ENCODE measurements around the gene TAC3. TPM values are rescaled to one million over a fixed set of nuclear protein-coding genes. Genes with fewer than 3 reads are reported as not detected.

Gene TAC3
- total RNA-seq, 2 experiments from 2014 or later, result not detected

- intact Hi-C loops (cut with micrococcal nuclease), result no loop called here
- ChIA-PET POLR2A (interaction anchor here (1.7 kb wide), 1 partner anchor 100 kb away, joined by 5 read pairs; no protein-coding TSS in a partner anchor), CTCF (interaction anchor here (0.8 to 13.7 kb wide), 13 partner anchors 10 to 161 kb away, joined by 3 to 206 read pairs (median 4); partner anchors contain the start of gene STAT6)
- Mint-ChIP-seq H3K9me3 (no peaks in the 10 kb centered on the region), H3K27ac (peak overlapping the region; percentile 53), H3K4me3 (peak overlapping the region; percentile 18), H3K4me1 (ENCODE audit: low read depth) (peaks cover 46% of the 10 kb centered on the region), H3K36me3 (no peaks in the 10 kb centered on the region), H3K27me3 (peaks cover 4% of the 10 kb centered on the region)
- DNase-seq, result peak; percentile 49
Measured at GRCh38 chr12:57011438-57012424, 4.6 kb downstream of the TAC3 start.

- intact Hi-C loops (cut with micrococcal nuclease), result no loop called here
- ChIA-PET CTCF (interaction anchor here (0.8 to 13.7 kb wide), 14 partner anchors 10 to 162 kb away, joined by 3 to 206 read pairs (median 4); partner anchors contain the start of gene STAT6), POLR2A (interaction anchor here (0.5 to 1.7 kb wide), 3 partner anchors 52 to 101 kb away, joined by 3 to 5 read pairs (median 5); partner anchors contain the start of gene STAT6)
- no peaks in the 10 kb centered on the region for H3K36me3 Mint-ChIP-seq
- DNase-seq, result no peak
- H3K4me3 Mint-ChIP-seq, result no peak overlapping the region
- H3K4me1 Mint-ChIP-seq (ENCODE audit: low read depth), result peaks cover 49% of the 10 kb centered on the region
- no peaks in the 10 kb centered on the region for H3K9me3 Mint-ChIP-seq
- H3K27me3 Mint-ChIP-seq, result peaks cover 4% of the 10 kb centered on the region
- no peak overlapping the region for H3K27ac Mint-ChIP-seq
Measured at GRCh38 chr12:57010627-57011247, 5.6 kb downstream of the TAC3 start.

GRCh38 chr12:57009949-57010626 is 6.2 kb downstream of the TAC3 start:
- ChIA-PET CTCF (interaction anchor here (0.9 to 13.7 kb wide), 8 partner anchors 9 to 102 kb away, joined by 3 to 206 read pairs (median 5); partner anchors contain the start of gene STAT6), POLR2A (interaction anchor here (0.7 to 1.7 kb wide), 2 partner anchors 101 to 102 kb away, joined by 5 read pairs; partner anchors contain the start of gene STAT6)
- intact Hi-C loops (cut with micrococcal nuclease), result loop anchor here (2.0 kb wide), 2 partner anchors 157 to 173 kb away; no protein-coding TSS in a partner anchor
- no peaks in the 10 kb centered on the region for H3K36me3 Mint-ChIP-seq
- no peak for DNase-seq
- no peak overlapping the region for H3K27ac Mint-ChIP-seq
- H3K27me3 Mint-ChIP-seq, result peaks cover 4% of the 10 kb centered on the region
- H3K9me3 Mint-ChIP-seq, result no peaks in the 10 kb centered on the region
- no peak overlapping the region for H3K4me3 Mint-ChIP-seq
- H3K4me1 Mint-ChIP-seq (ENCODE audit: low read depth), result peaks cover 56% of the 10 kb centered on the region

GRCh38 chr12:57008178-57008577 is 8.2 kb downstream of the TAC3 start:
- Mint-ChIP-seq H3K27ac (peak overlapping the region; percentile 65), H3K36me3 (peaks cover 11% of the 10 kb centered on the region), H3K9me3 (no peaks in the 10 kb centered on the region), H3K27me3 (no peaks in the 10 kb centered on the region), H3K4me1 (ENCODE audit: low read depth) (peaks cover 66% of the 10 kb centered on the region), H3K4me3 (no peak overlapping the region)
- CTCF ChIA-PET, result interaction anchor here (0.8 to 13.7 kb wide), 18 partner anchors 9 to 175 kb away, joined by 3 to 206 read pairs (median 6); partner anchors contain the start of genes NEMP1 and STAT6
- intact Hi-C loops (cut with micrococcal nuclease), result loop anchor here (1.0 to 2.0 kb wide), 6 partner anchors 39 to 175 kb away; no protein-coding TSS in a partner anchor
- POLR2A ChIA-PET, result interaction anchor here (3.4 kb wide), 1 partner anchor 104 kb away, joined by 11 read pairs; no protein-coding TSS in a partner anchor
- no peak for DNase-seq

- peak overlapping the region; percentile 75 for H3K4me3 Mint-ChIP-seq
- peak overlapping the region; percentile 65 for H3K27ac Mint-ChIP-seq
- peaks cover 63% of the 10 kb centered on the region for H3K4me1 Mint-ChIP-seq (ENCODE audit: low read depth)
- H3K36me3 Mint-ChIP-seq, result peaks cover 19% of the 10 kb centered on the region
- no peaks in the 10 kb centered on the region for H3K9me3 Mint-ChIP-seq
- DNase-seq, result peak; percentile 33
- intact Hi-C loops (cut with micrococcal nuclease), result loop anchor here (1.0 kb wide), 1 partner anchor 8 kb away; no protein-coding TSS in a partner anchor
- ChIA-PET POLR2A (interaction anchor here (3.4 kb wide), 1 partner anchor 105 kb away, joined by 11 read pairs; no protein-coding TSS in a partner anchor), CTCF (interaction anchor here (0.6 to 13.7 kb wide), 18 partner anchors 8 to 253 kb away, joined by 3 to 206 read pairs (median 6); partner anchors contain the start of genes LRP1, MYO1A, NEMP1 and STAT6)
- H3K27me3 Mint-ChIP-seq, result no peaks in the 10 kb centered on the region
Measured at GRCh38 chr12:57006809-57007475, 9.4 kb downstream of the TAC3 start.

- no peaks in the 10 kb centered on the region for H3K27me3 Mint-ChIP-seq
- peaks cover 25% of the 10 kb centered on the region for H3K36me3 Mint-ChIP-seq
- intact Hi-C loops (cut with micrococcal nuclease), result no loop called here
- DNase-seq, result peak; percentile 68
- H3K9me3 Mint-ChIP-seq, result no peaks in the 10 kb centered on the region
- peaks cover 63% of the 10 kb centered on the region for H3K4me1 Mint-ChIP-seq (ENCODE audit: low read depth)
- H3K4me3 Mint-ChIP-seq, result peak within 1 kb of the TSS; percentile 91
- CTCF ChIA-PET, result interaction anchor here (0.6 to 13.7 kb wide), 15 partner anchors 13 to 253 kb away, joined by 3 to 206 read pairs (median 5); partner anchors contain the start of genes LRP1, MYO1A and STAT6
- H3K27ac Mint-ChIP-seq, result peak within 1 kb of the TSS; percentile 71
- POLR2A ChIA-PET, result interaction anchor here (0.8 to 3.4 kb wide), 2 partner anchors 103 to 106 kb away, joined by 3 to 11 read pairs; no protein-coding TSS in a partner anchor
Measured at GRCh38 chr12:57005980-57006808, 10.1 kb downstream of the TAC3 start, which contains the start of gene ZBTB39. Gene ZBTB39 (minus strand): TSS chr12:57006546. CDS start chr12:57004917, 1,629 bp downstream.

GRCh38 chr12:57004651-57005050 is 11.7 kb downstream of the TAC3 start:
- Mint-ChIP-seq H3K4me3 (no peak overlapping the region), H3K4me1 (ENCODE audit: low read depth) (peaks cover 72% of the 10 kb centered on the region), H3K36me3 (peaks cover 37% of the 10 kb centered on the region), H3K9me3 (no peaks in the 10 kb centered on the region), H3K27ac (no peak overlapping the region), H3K27me3 (no peaks in the 10 kb centered on the region)
- ChIA-PET POLR2A (interaction anchor here (1.5 kb wide), 1 partner anchor 107 kb away, joined by 9 read pairs; the partner anchor contains the start of gene STAT6), CTCF (interaction anchor here (0.8 to 13.7 kb wide), 15 partner anchors 17 to 318 kb away, joined by 3 to 206 read pairs (median 4); partner anchors contain the start of gene STAT6)
- DNase-seq, result no peak
- intact Hi-C loops (cut with micrococcal nuclease), result no loop called here

- H3K4me1 Mint-ChIP-seq (ENCODE audit: low read depth), result peaks cover 79% of the 10 kb centered on the region
- H3K36me3 Mint-ChIP-seq, result peaks cover 42% of the 10 kb centered on the region
- POLR2A ChIA-PET, result no interaction called here
- no peaks in the 10 kb centered on the region for H3K27me3 Mint-ChIP-seq
- no peaks in the 10 kb centered on the region for H3K9me3 Mint-ChIP-seq
- intact Hi-C loops (cut with micrococcal nuclease), result no loop called here
- H3K27ac Mint-ChIP-seq, result no peak overlapping the region
- no peak for DNase-seq
- no peak overlapping the region for H3K4me3 Mint-ChIP-seq
- CTCF ChIA-PET, result interaction anchor here (0.8 to 13.7 kb wide), 11 partner anchors 14 to 249 kb away, joined by 3 to 206 read pairs (median 18); partner anchors contain the start of genes STAT6 and TAC3
Measured at GRCh38 chr12:57003395-57003794, 12.9 kb downstream of the TAC3 start.

GRCh38 chr12:57001448-57001906 is 14.9 kb downstream of the TAC3 start:
- Mint-ChIP-seq H3K4me1 (ENCODE audit: low read depth) (peaks cover 70% of the 10 kb centered on the region), H3K36me3 (peaks cover 48% of the 10 kb centered on the region), H3K27me3 (no peaks in the 10 kb centered on the region), H3K27ac (peak overlapping the region; percentile 35), H3K4me3 (no peak overlapping the region), H3K9me3 (no peaks in the 10 kb centered on the region)
- DNase-seq, result peak; percentile 84
- intact Hi-C loops (cut with micrococcal nuclease), result loop anchor here (1.0 kb wide), 1 partner anchor 161 kb away; no protein-coding TSS in a partner anchor
- CTCF ChIA-PET, result interaction anchor here (0.5 to 13.7 kb wide), 48 partner anchors 8 to 518 kb away, joined by 3 to 206 read pairs (median 4); partner anchors contain the start of genes HSD17B6, NEMP1, PTGES3 and SHMT2
- POLR2A ChIA-PET, result interaction anchor here (0.6 to 1.5 kb wide), 3 partner anchors 110 to 372 kb away, joined by 3 to 11 read pairs (median 3); partner anchors contain the start of gene STAT6

Measured in activated CD4-positive, alpha-beta memory T cell treated with anti-CD3 and anti-CD28 coated beads for 36 hours (primary cell).